HG03139 (cell line): Measurements from ENCODE around the gene CAMK1D.

ENCODE experiments used
- ATAC-seq: cut with Tn5 transposase; IDR thresholded peaks from one replicate; pipeline ENCODE4 v1.9.1; 2021; ENCODE audit not compliant: unreplicated experiment

The CAMK1D gene

GRCh38 chr10:12872577-12872976 is 523.2 kb downstream of the CAMK1D start:
- ATAC-seq = no peak

- no peak for ATAC-seq
Observed at GRCh38 chr10:12873172-12873571, 523.8 kb downstream of the CAMK1D start.

GRCh38 chr10:12874501-12874900 is 525.2 kb downstream of the CAMK1D start:
- ATAC-seq = no peak

- no peak for ATAC-seq
Observed at GRCh38 chr10:12875100-12875499, 525.8 kb downstream of the CAMK1D start.

- ATAC-seq = no peak
Observed at GRCh38 chr10:12876266-12876665, 526.9 kb downstream of the CAMK1D start.

GRCh38 chr10:12877150-12877549 is 527.8 kb downstream of the CAMK1D start:
- no peak for ATAC-seq

GRCh38 chr10:12880423-12880822 is 531.1 kb downstream of the CAMK1D start:
- no peak for ATAC-seq

- ATAC-seq = no peak
Observed at GRCh38 chr10:12884851-12885250, 535.5 kb downstream of the CAMK1D start.
